IPS-NIHi11 (cell line): ENCODE measurements around the gene FGF21.
"Not testable (repeated sequence)": the region's sequence is repeated elsewhere in the genome, so short reads cannot be mapped to it uniquely, and the experiment has no call there.

Source experiments
- DNase-seq: peaks from one replicate; pipeline ENCODE4 v3.0.0; 2012; ENCODE audit warnings: mixed read lengths, low spot score

Gene FGF21

GRCh38 chr19:48787331-48787730 lies 32.0 kb downstream of the FGF21 start:
- DNase-seq = not testable (repeated sequence)

GRCh38 chr19:48793271-48793670 lies 37.9 kb downstream of the FGF21 start:
- DNase-seq = no peak

- DNase-seq = no peak
Observed at GRCh38 chr19:48794291-48794690, 39.0 kb downstream of the FGF21 start.

GRCh38 chr19:48795055-48795684 lies 39.8 kb downstream of the FGF21 start:
- peak; percentile 95 for DNase-seq

- no peak for DNase-seq
Observed at GRCh38 chr19:48795685-48796070, 40.4 kb downstream of the FGF21 start.

GRCh38 chr19:48796298-48797083 lies 41.2 kb downstream of the FGF21 start:
- DNase-seq = no peak

GRCh38 chr19:48797103-48797502 lies 41.8 kb downstream of the FGF21 start:
- DNase-seq = no peak

- DNase-seq = peak; percentile 49
Observed at GRCh38 chr19:48798937-48799336, 43.6 kb downstream of the FGF21 start.

GRCh38 chr19:48799358-48800300 lies 44.3 kb downstream of the FGF21 start:
- DNase-seq = peak; percentile 7

GRCh38 chr19:48802623-48803022 lies 47.3 kb downstream of the FGF21 start:
- DNase-seq = no peak

GRCh38 chr19:48804496-48804895 lies 49.2 kb downstream of the FGF21 start:
- DNase-seq = no peak

GRCh38 chr19:48805452-48805851 lies 50.1 kb downstream of the FGF21 start:
- DNase-seq = no peak

- peak; percentile 82 for DNase-seq
Observed at GRCh38 chr19:48806518-48806817, 51.1 kb downstream of the FGF21 start.

GRCh38 chr19:48806818-48807589 lies 51.7 kb downstream of the FGF21 start:
- DNase-seq = peak; percentile 38

GRCh38 chr19:48807590-48808308 lies 52.4 kb downstream of the FGF21 start:
- peak; percentile 19 for DNase-seq
